ENCODE data around the gene SLC17A4. TPM values are rescaled to one million over a fixed set of nuclear protein-coding genes. Genes with fewer than 3 reads are reported as not detected.

SLC17A4 gene
- total RNA-seq, 1 experiment from 2014 or later = not detected

DNA sequence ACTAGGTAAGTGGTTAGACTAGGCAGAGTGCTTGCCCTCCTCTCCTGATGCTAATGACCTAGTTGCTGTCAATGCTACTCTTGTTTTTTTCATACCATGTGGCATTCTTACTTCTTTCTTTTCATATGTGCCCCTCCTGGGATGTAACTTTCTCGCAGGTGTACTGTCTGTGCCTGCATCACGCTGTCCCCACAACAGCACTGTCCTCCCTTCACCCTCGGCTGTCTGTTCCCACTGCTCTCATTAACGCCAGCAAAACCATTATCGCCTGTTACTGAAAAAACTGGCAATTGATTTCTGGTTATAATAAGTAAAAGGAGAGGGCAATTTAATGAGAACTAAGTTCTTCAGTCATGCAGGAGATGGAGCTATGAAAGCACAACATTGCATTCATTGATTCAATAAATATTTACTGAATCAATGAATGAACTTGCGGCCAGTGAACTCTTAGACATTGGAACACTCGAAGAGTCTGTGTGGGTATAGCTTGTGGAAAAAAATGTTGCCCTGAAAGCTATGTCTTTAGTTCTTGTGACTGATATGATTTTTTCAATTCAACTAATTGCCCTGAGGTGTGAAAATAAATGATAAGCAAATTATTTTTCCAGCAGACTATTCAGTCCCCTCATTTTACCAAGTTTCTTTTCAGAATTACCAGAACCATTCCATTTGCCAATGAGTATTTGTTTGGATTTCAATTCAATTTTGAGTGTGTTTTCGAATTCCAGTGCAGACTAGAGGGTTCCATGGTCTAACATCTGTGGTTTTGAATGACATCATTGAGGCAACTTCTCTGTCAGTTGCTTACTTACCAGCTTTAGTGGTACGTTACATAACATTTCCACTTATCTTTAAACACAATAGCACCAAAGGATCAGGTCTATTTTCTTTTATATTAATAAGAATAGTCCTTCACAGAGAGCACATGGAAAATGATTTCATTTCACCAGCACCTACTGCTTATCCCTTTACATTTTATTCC, 2.1 kb downstream of the SLC17A4 start:
- POLR2A ChIA-PET = interaction anchor here (1.1 kb wide), 1 partner anchor 132 kb away, joined by 3 read pairs; no protein-coding TSS in a partner anchor
- no peak overlapping the region for H3K4me3 Mint-ChIP-seq (ENCODE audit: unreplicated experiment)
- H3K36me3 Mint-ChIP-seq (ENCODE audit: insufficient read depth, unreplicated experiment) = no peaks in the 10 kb centered on the region
- H3K27me3 Mint-ChIP-seq (ENCODE audit: insufficient read depth, unreplicated experiment) = peaks cover 74% of the 10 kb centered on the region
- CTCF ChIA-PET = interaction anchor here (0.5 to 0.6 kb wide), 3 partner anchors 15 to 248 kb away, joined by 3 to 4 read pairs (median 3); no protein-coding TSS in a partner anchor
- no peak for DNase-seq (ENCODE audit: unreplicated experiment)
- BruUV-seq (replicated peaks) = no TSS peak
- H3K9me3 Mint-ChIP-seq (ENCODE audit: unreplicated experiment) = no peaks in the 10 kb centered on the region
- intact Hi-C loops (cut with micrococcal nuclease) = no loop called here
- TF ChIP-seq, protein P1, sequence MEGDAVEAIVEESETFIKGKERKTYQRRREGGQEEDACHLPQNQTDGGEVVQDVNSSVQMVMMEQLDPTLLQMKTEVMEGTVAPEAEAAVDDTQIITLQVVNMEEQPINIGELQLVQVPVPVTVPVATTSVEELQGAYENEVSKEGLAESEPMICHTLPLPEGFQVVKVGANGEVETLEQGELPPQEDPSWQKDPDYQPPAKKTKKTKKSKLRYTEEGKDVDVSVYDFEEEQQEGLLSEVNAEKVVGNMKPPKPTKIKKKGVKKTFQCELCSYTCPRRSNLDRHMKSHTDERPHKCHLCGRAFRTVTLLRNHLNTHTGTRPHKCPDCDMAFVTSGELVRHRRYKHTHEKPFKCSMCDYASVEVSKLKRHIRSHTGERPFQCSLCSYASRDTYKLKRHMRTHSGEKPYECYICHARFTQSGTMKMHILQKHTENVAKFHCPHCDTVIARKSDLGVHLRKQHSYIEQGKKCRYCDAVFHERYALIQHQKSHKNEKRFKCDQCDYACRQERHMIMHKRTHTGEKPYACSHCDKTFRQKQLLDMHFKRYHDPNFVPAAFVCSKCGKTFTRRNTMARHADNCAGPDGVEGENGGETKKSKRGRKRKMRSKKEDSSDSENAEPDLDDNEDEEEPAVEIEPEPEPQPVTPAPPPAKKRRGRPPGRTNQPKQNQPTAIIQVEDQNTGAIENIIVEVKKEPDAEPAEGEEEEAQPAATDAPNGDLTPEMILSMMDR (IDR thresholded peaks at IDR 0.05; ENCODE audit: unreplicated experiment) = no peak
- H3K4me1 Mint-ChIP-seq (ENCODE audit: insufficient read depth, unreplicated experiment) = peaks cover 6% of the 10 kb centered on the region
- H3K27ac Mint-ChIP-seq (ENCODE audit: low read depth, unreplicated experiment) = no peak overlapping the region

DNA sequence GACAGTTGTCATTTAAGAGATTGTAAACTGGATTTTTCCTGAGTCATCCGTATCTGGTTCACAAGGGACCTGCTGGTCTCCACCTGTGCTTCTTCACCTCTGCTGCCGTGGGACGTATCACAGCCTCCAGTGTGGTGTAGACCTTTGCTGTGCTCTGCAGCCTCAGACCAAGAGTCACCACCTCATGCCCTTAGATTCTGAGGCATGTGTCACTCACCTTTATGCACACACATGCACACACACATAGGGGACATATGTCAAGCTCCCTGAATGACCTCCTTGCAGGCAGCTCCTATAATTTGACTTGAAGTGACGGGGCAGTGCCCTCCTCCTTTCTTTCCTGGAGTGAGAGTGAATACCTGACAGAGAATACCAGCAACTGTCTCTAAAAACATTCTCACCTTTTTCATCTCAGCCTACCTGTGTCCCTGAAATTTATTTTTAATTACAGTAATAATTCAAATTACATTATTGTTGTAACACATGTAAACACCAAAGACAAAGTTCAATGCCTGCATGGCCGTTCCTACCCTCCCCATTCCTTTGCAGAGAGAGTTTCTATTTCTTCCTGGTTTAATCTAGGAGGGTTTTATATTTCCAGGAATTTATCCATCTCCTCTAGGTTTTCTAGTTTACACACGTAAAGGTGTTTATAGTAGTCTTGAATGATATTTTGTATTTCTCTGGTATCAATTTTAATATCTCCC, 3.5 kb downstream of the SLC17A4 start:
- no peaks in the 10 kb centered on the region for H3K36me3 Mint-ChIP-seq (ENCODE audit: insufficient read depth, unreplicated experiment)
- peaks cover 6% of the 10 kb centered on the region for H3K4me1 Mint-ChIP-seq (ENCODE audit: insufficient read depth, unreplicated experiment)
- POLR2A ChIA-PET = no interaction called here
- peaks cover 72% of the 10 kb centered on the region for H3K27me3 Mint-ChIP-seq (ENCODE audit: insufficient read depth, unreplicated experiment)
- CTCF ChIA-PET = no interaction called here
- DNase-seq (ENCODE audit: unreplicated experiment) = no peak
- TF ChIP-seq, protein P1 (IDR thresholded peaks at IDR 0.05; ENCODE audit: unreplicated experiment) = no peak
- no TSS peak for BruUV-seq (replicated peaks)
- intact Hi-C loops (cut with micrococcal nuclease) = no loop called here
- no peaks in the 10 kb centered on the region for H3K9me3 Mint-ChIP-seq (ENCODE audit: unreplicated experiment)
- no peak overlapping the region for H3K27ac Mint-ChIP-seq (ENCODE audit: low read depth, unreplicated experiment)
- no peak overlapping the region for H3K4me3 Mint-ChIP-seq (ENCODE audit: unreplicated experiment)

DNA sequence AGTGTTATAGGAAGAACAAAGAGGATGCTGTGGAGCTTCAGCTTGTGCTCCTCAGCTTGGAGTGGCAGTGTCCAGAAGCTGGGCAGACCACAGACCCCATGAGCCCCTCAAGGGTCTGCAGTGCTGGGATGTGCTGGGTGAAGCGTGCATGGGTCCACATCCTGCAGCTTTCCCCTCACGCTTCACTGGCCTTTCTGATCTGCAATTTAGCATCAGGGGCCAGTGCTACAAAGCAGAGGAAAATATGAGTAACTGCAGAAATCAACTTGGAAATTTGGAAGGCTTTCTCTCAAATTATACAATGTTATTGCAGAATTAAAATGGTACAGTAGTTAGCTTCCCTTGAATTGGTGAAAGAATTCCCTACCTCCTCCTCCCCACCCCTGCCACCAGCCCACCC, 10.1 kb downstream of the SLC17A4 start:
- POLR2A ChIA-PET = no interaction called here
- no peaks in the 10 kb centered on the region for H3K4me1 Mint-ChIP-seq (ENCODE audit: insufficient read depth, unreplicated experiment)
- TF ChIP-seq, protein P1 (IDR thresholded peaks at IDR 0.05; ENCODE audit: unreplicated experiment) = no peak

DNA sequence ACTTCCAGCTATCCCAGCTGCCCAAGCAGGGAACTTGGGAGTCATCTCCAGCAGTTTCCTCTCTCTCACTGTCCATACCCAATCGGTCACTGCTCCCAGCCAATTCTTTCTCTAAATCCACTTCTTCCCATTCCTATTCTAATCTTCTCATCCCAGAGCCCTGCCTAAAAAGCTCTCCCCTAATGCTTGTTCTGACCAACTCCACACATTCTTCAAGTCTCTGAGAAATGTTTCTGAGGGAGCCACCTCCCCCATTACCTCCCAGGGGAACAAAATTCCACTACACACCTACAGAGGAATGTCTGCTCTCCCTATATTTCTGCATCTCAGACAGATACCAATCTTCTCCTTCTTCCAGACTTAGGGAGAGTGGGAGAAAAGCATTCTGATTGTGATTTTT, 14.0 kb downstream of the SLC17A4 start:
- Mint-ChIP-seq H3K36me3 (ENCODE audit: insufficient read depth, unreplicated experiment) (no peaks in the 10 kb centered on the region), H3K27ac (ENCODE audit: low read depth, unreplicated experiment) (no peak overlapping the region), H3K4me1 (ENCODE audit: insufficient read depth, unreplicated experiment) (no peaks in the 10 kb centered on the region), H3K9me3 (ENCODE audit: unreplicated experiment) (no peaks in the 10 kb centered on the region), H3K27me3 (ENCODE audit: insufficient read depth, unreplicated experiment) (peaks cover 25% of the 10 kb centered on the region), H3K4me3 (ENCODE audit: unreplicated experiment) (no peak overlapping the region)
- intact Hi-C loops (cut with micrococcal nuclease) = no loop called here
- POLR2A ChIA-PET = no interaction called here
- no peak for DNase-seq (ENCODE audit: unreplicated experiment)
- TF ChIP-seq, protein P1 (IDR thresholded peaks at IDR 0.05; ENCODE audit: unreplicated experiment) = no peak
- CTCF ChIA-PET = interaction anchor here (0.6 kb wide), 2 partner anchors 45 to 296 kb away, joined by 3 to 5 read pairs; no protein-coding TSS in a partner anchor
- BruUV-seq (replicated peaks) = no TSS peak

More for the DNA sequence above, 10.1 kb downstream of the SLC17A4 start:
- no peak overlapping the region for H3K4me3 Mint-ChIP-seq (ENCODE audit: unreplicated experiment)
- peaks cover 44% of the 10 kb centered on the region for H3K27me3 Mint-ChIP-seq (ENCODE audit: insufficient read depth, unreplicated experiment)
- no peak for DNase-seq (ENCODE audit: unreplicated experiment)
- CTCF ChIA-PET = no interaction called here
- H3K36me3 Mint-ChIP-seq (ENCODE audit: insufficient read depth, unreplicated experiment) = no peaks in the 10 kb centered on the region
- intact Hi-C loops (cut with micrococcal nuclease) = no loop called here
- no peaks in the 10 kb centered on the region for H3K9me3 Mint-ChIP-seq (ENCODE audit: unreplicated experiment)
- no TSS peak for BruUV-seq (replicated peaks)
- H3K27ac Mint-ChIP-seq (ENCODE audit: low read depth, unreplicated experiment) = no peak overlapping the region
